ENCODE data around the gene ITPRIPL1. TPM values are rescaled to one million over a fixed set of nuclear protein-coding genes. Genes with fewer than 3 reads are reported as not detected.

The ITPRIPL1 gene
- total RNA-seq, 1 donor = 4.7 TPM

DNA sequence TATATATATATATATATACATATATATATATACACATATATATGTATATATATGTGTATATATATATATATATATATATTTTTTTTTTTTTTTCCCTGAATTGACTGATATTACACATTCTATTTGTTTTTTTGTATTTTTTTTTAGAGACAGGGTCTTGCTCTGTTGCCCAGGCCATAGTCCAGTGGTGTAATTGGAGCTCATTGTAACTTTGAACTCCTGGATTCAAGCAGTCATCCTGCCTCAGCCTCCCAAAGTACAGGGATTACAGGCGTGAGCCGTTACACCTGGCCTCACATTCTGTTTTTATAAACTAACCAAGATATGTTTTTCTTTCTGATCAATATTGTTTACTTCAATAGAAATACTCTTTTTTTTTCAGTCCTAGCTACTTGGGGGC lies 36.6 kb downstream of the ITPRIPL1 start:
- H3K4me3 ChIP-seq (ENCODE audit: low read length) = no peak overlapping the region
- no peaks in the 10 kb centered on the region for H3K9me3 ChIP-seq (ENCODE audit: low read depth, low read length)
- H3K4me1 ChIP-seq (ENCODE audit: insufficient read depth, low read length) = peaks cover 3% of the 10 kb centered on the region
- no peaks in the 10 kb centered on the region for H3K27me3 ChIP-seq (ENCODE audit: insufficient read depth, low read length)

DNA sequence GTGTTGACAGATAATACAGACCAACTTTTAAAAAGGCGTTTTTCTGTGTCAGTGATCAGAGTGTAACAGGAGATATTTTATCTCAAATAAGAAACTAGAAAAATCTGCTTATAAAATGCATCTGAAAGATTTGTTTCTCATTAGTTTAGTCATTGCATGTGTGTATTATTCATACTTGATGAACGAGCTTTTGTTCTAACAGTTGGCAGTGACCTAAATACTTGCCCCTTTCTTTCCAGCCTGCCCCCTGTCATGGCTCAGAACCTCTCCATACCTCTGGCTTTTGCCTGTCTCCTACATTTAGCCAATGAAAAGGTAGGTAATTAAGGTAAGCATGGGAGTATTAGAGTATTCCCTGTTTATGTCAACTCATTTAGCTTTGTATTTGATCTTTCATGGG lies 44.1 kb downstream of the ITPRIPL1 start:
- Histone ChIP-seq H3K9me3 (ENCODE audit: low read depth, low read length) (no peaks in the 10 kb centered on the region), H3K27me3 (ENCODE audit: insufficient read depth, low read length) (no peaks in the 10 kb centered on the region), H3K4me3 (ENCODE audit: low read length) (no peak overlapping the region), H3K4me1 (ENCODE audit: insufficient read depth, low read length) (no peaks in the 10 kb centered on the region)

DNA sequence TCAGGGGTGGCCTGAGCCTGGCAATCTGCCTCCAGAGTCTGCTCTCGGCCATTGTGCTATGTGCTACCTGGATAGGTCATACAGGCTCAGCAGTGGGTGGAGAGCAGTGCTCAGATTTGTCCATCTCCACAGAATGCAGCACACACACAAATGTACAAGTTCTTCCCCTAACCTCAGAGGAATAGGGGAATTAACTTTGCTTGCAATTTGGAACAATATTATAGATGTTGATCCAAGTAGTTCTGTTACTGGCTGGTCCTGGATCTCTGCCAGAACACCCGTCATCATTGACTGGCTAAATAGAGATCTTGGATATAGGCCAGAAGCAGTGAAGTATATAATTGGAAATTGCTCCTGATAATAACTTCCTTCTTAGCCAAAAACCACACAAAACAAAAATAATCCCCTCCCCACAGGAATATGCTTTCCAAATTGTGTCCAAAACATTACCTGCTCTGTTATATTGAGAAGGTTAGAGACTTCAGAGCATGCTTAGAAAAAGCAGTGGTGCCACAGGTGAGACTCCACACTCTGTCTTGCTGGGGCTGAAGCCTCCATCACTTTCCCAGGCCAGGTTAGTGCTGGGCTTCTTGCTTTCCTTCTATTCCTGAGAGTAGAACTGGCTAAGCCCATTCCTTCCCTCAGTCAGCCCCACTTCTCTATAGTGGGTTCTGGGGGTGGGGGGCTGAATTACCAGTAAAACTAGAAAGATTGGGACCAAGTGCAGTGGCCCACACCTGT lies 49.3 kb downstream of the ITPRIPL1 start:
- Histone ChIP-seq H3K27me3 (ENCODE audit: insufficient read depth, low read length) (no peaks in the 10 kb centered on the region), H3K9me3 (ENCODE audit: low read depth, low read length) (peaks cover 4% of the 10 kb centered on the region), H3K4me1 (ENCODE audit: insufficient read depth, low read length) (no peaks in the 10 kb centered on the region), H3K4me3 (ENCODE audit: low read length) (no peak overlapping the region)

Other genes starting within 250 kb of the ITPRIPL1 start
- 1.5 TPM for gene ADRA2B, start 208.7 kb upstream of the ITPRIPL1 start, total RNA-seq
- gene ASTL, start 186.8 kb upstream of the ITPRIPL1 start, total RNA-seq = 6.5 TPM
- gene DUSP2, start 179.9 kb upstream of the ITPRIPL1 start, total RNA-seq = 891 TPM
- 96.8 TPM for gene STARD7, start 116.5 kb upstream of the ITPRIPL1 start, total RNA-seq
- gene TMEM127, start 59.3 kb upstream of the ITPRIPL1 start, total RNA-seq = 51.6 TPM
- 65.4 TPM for gene CIAO1, start 59.1 kb upstream of the ITPRIPL1 start, total RNA-seq
- 80.5 TPM for gene SNRNP200, start 19.8 kb upstream of the ITPRIPL1 start, total RNA-seq
- 1.8 TPM for gene NCAPH, start 10.4 kb downstream of the ITPRIPL1 start, total RNA-seq
- 0.52 TPM for gene NEURL3, start 180.0 kb downstream of the ITPRIPL1 start, total RNA-seq
- 191 TPM for gene ARID5A, start 211.4 kb downstream of the ITPRIPL1 start, total RNA-seq

All from mononuclear cell (primary cell).